ENCODE results near the gene NME4.
"Not testable (repeated sequence)": the region's sequence is repeated elsewhere in the genome, so short reads cannot be mapped to it uniquely, and the experiment has no call there.

The NME4 gene

DNA sequence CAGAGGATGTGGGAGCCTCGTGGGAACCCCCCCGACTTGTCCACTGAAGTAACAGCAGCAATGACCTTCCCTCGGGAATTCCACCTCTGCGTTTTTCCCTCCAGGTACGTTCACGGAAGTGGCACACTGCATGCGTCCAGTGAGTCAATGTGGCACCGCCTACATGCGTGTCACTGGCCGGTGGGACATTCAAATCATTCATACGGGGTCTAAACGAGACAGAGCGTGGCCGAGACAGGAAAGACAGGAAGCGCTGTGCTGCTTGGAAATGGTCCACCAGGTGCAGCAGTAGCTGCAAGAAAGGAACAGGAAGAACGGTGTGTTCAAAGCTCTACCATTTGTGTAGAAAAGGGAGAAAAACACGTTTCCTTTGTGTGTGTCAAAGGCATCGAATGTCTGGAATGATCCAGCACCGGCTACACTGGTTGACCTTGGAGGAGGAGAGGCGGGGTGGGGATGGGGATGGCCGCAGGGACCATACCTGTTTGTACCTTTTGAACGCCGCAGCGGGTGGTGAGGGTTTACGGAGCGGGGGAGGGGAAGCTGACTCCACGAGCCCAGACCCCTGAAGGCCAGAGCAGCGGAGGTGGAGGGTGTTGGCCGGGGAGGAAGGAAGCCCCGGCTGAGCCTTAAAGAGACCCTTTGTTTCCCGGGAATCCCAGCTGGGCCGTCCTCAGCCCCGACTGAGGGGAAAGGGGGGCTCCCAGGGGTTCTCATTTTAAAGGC is 13.5 kb upstream of the NME4 start:
- H3K4me3 ChIP-seq (replicated peaks; ENCODE audit: low read depth, low read length), result peak overlapping the region; percentile 22
- TF ChIP-seq, protein P1, sequence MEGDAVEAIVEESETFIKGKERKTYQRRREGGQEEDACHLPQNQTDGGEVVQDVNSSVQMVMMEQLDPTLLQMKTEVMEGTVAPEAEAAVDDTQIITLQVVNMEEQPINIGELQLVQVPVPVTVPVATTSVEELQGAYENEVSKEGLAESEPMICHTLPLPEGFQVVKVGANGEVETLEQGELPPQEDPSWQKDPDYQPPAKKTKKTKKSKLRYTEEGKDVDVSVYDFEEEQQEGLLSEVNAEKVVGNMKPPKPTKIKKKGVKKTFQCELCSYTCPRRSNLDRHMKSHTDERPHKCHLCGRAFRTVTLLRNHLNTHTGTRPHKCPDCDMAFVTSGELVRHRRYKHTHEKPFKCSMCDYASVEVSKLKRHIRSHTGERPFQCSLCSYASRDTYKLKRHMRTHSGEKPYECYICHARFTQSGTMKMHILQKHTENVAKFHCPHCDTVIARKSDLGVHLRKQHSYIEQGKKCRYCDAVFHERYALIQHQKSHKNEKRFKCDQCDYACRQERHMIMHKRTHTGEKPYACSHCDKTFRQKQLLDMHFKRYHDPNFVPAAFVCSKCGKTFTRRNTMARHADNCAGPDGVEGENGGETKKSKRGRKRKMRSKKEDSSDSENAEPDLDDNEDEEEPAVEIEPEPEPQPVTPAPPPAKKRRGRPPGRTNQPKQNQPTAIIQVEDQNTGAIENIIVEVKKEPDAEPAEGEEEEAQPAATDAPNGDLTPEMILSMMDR (IDR thresholded peaks at IDR 0.05; ENCODE audit: low read length, missing control alignments), result no peak
- DNase-seq (ENCODE audit: low read depth), result no peak

DNA sequence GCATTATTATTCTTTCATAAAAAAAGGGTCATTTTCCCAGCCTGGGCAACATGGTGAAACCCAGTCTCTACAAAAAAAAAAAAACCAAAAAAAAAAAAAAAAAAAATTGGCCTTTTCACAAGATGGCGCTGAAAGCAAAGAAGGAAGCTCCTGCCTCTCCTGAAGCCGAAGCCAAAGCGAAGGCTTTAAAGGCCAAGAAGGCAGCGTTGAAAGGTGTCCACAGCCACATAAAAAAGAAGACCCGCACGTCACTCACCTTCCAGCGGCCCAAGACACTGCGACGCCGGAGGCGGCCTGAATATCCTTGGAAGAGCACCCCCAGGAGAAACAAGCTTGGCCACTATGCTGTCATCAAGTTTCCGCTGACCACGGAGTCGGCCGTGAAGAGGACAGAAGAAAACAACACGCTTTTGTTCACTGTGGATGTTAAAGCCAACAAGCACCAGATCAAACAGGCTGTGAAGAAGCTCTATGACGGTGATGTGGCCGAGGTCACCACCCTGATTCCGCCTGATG is 10.3 kb upstream of the NME4 start:
- H3K4me3 ChIP-seq (replicated peaks; ENCODE audit: low read depth, low read length), result no peak overlapping the region
- DNase-seq (ENCODE audit: low read depth), result no peak
- TF ChIP-seq, protein P1 (IDR thresholded peaks at IDR 0.05; ENCODE audit: low read length, missing control alignments), result no peak

DNA sequence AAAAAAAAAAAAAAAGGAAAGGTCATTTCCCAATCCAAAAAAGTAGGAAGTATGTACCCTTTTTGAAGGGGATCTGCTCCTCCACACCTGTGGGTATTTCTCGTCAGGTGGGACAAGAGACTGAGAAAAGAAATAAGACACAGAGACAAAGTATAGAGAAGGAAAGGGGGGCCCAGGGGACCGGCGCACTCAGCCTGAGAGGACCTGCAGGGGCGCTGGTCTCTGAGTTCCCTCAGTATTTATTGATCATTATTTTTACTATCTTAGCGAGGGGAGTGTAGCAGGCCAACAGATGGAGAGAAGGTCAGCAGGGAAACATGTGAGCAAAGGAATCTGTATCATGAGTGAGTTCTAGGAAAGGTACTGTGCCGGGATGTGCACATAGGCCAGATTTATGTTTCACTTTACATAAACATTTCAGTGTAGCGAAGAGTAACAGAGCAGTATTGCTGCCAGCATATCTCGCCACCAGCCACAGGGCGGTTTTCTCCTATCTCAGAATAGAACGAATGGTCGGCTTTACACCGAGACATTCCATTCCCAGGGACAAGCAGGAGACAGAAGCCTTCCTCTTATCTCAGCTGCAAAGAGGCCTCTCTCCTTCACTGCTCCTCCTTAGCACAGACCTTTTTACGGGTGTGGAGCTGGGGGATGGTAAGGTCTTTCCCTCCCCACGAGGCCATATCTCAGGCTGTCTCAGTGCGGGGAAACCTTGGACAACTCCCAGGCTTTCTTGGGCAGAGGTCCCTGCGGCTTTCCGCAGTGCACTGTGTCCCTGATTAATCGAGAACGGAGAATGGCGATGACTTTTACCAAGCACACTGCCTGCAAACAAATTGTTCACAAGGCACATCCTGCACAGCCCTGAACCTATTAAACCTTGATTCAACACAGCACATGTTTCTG is 9.0 kb upstream of the NME4 start:
- not testable (repeated sequence) for H3K4me3 ChIP-seq (replicated peaks; ENCODE audit: low read depth, low read length)
- DNase-seq (ENCODE audit: low read depth), result peak; percentile 54
- TF ChIP-seq, protein P1 (IDR thresholded peaks at IDR 0.05; ENCODE audit: low read length, missing control alignments), result peak; percentile 19

DNA sequence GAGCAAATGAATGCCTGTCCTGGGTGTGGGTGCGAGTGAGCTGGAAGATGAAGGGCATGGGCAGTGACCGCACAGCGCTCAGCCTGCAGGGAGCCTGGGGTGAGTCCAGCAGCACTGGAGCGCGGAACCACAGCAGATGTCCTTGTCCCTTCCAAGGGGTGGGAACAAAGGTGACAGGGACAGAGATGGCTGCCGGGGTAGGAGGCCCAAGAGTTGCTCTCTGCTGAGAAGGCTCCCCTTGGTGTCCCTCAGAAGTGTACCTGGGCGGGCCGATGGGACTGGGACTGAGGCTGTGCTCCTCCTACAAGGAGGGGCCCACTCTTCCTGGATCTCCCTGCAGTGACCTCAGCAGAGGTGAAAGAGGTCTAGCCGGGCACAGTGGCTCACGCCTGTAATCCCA is 7.6 kb upstream of the NME4 start:
- no peak overlapping the region for H3K4me3 ChIP-seq (replicated peaks; ENCODE audit: low read depth, low read length)
- DNase-seq (ENCODE audit: low read depth), result no peak
- TF ChIP-seq, protein P1 (IDR thresholded peaks at IDR 0.05; ENCODE audit: low read length, missing control alignments), result no peak

DNA sequence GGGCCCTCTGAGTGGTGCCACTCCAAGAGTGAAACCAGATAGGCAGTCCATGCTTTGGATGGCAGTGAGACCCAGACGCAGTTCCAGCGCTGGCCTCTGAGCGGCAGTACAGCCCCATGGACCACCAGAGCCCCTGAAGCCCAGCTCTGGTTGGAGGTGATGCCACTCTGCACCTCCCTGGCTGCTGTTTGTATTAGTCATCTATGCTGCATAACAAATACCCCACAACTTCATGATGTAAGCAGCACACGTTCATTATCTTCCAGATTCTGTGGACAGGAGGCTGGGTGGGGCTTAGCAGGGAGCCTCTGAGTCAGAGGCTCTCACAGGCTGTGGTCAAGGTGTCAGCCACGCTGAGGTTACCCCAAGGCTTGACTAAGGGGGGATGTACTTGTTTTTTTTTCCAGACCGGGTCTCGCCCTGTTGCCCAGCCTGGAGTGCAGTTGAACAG is 5.1 kb upstream of the NME4 start:
- TF ChIP-seq, protein P1 (IDR thresholded peaks at IDR 0.05; ENCODE audit: low read length, missing control alignments), result peak; percentile 76
- peak; percentile 73 for DNase-seq (ENCODE audit: low read depth)
- no peak overlapping the region for H3K4me3 ChIP-seq (replicated peaks; ENCODE audit: low read depth, low read length)

DNA sequence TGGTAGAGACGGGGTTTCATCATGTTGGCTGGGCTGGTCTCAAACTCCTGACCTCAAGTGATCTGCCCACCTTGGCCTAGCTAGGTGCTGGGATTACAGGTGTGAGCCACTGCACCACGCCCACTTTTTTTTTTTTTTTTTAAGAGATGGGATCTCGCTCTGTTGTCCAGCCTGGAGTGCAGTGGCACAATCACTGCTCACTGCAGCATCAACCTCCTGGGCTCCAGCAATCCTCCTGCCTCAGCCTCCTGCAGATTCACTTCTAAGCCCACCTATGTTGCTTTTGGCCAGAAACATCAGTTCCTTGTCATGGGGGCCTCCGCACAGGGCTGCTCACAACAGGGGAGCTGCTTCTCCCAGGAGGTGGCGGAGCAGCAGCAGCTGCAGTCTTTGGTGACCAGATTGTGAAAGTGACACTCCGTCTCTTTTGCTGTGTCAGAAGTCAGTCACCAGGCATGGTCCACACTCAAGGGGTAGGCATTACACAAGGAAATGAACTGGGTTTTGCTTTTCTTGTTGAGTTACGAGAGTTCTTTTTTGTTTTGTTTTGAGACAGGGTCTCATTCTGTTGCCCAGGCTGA is 4.5 kb upstream of the NME4 start:
- no peak for DNase-seq (ENCODE audit: low read depth)
- no peak overlapping the region for H3K4me3 ChIP-seq (replicated peaks; ENCODE audit: low read depth, low read length)
- TF ChIP-seq, protein P1 (IDR thresholded peaks at IDR 0.05; ENCODE audit: low read length, missing control alignments), result no peak
